Bronchial smooth muscle cell (primary cell): ENCODE measurements around the gene PAQR8. TPM values are rescaled to one million over a fixed set of nuclear protein-coding genes. Genes with fewer than 3 reads are reported as not detected.

Experiments used
- total RNA-seq: library from RNA; depleted of rRNA; stranded (reverse); fragments of >200 nt; gene quantifications from 2 replicates; pipeline ENCODE4 v1.2.1, GENCODE V29; 2014

PAQR8 gene
- total RNA-seq, result 2.3 and 3.0 TPM in 2 replicates

GRCh38 chr6:52361945-52362442 is at the start of gene PAQR8:
Gene PAQR8 (plus strand): TSS chr6:52362151. CDS start chr6:52403214, 41,063 bp downstream.

GRCh38 chr6:52419809-52420667 is 58.1 kb downstream of the PAQR8 start, which contains the start of gene EFHC1:
Gene EFHC1 (plus strand): TSS chr6:52420342. CDS start chr6:52420411, 69 bp downstream.

Other genes starting within 250 kb of the PAQR8 start
- gene IL17A, start 175.8 kb upstream of the PAQR8 start, total RNA-seq, result not detected in 2 replicates
- gene IL17F, start 117.7 kb upstream of the PAQR8 start, total RNA-seq, result not detected in 2 replicates
- 20.2 and 20.8 TPM in 2 replicates for gene MCM3, start 77.4 kb upstream of the PAQR8 start, total RNA-seq
- gene EFHC1, start 58.2 kb downstream of the PAQR8 start, total RNA-seq, result 24.9 and 29.5 TPM in 2 replicates
- 39.2 and 45.3 TPM in 2 replicates for gene TRAM2, start 214.9 kb downstream of the PAQR8 start, total RNA-seq